Skeletal muscle tissue (tissue), 4 donors: ENCODE measurements around the gene KTI12. TPM values are rescaled to one million over a fixed set of nuclear protein-coding genes. Genes with fewer than 3 reads are reported as not detected.
A peak's percentile ranks its signal among the peaks of the same experiment; 100 is the strongest.
"Not testable (repeated sequence)": the region's sequence is repeated elsewhere in the genome, so short reads cannot be mapped to it uniquely, and the experiment has no call there.

Experiments used
- H3K27ac ChIP-seq: one replicate; pipeline ENCODE4 v1.7.0; 2013; ENCODE audit warnings: mild to moderate bottlenecking, low read depth, low read length, inconsistent platforms
- H3K27me3 ChIP-seq, 3 donors: one replicate each; pipeline ENCODE4 v1.7.0; 2013; ENCODE audit warnings: low read length in 3 of 3; ENCODE audit not compliant: control insufficient read depth in 3 of 3, insufficient read depth in 3 of 3
- H3K36me3 ChIP-seq, 3 donors: one replicate each; pipeline ENCODE4 v1.7.0; 2013; ENCODE audit warnings: low read length in 3 of 3; ENCODE audit not compliant: control insufficient read depth in 3 of 3, insufficient read depth in 3 of 3
- H3K4me1 ChIP-seq, 3 donors: one replicate each; pipeline ENCODE4 v1.7.0; 2013; ENCODE audit warnings: low read length in 3 of 3, mild to moderate bottlenecking in 3 of 3; ENCODE audit not compliant: control insufficient read depth in 3 of 3, insufficient read depth in 3 of 3
- H3K4me3 ChIP-seq, 3 donors: one replicate each; pipeline ENCODE4 v1.7.0; 2013; ENCODE audit warnings: low read length in 3 of 3
- H3K9ac ChIP-seq, 3 donors: one replicate each; pipeline ENCODE4 v1.7.0; 2013; ENCODE audit warnings: low read length in 3 of 3, mild to moderate bottlenecking in 3 of 3, moderate library complexity in 2 of 3, low read depth in 1 of 3
- H3K9me3 ChIP-seq, 3 donors: one replicate each; pipeline ENCODE4 v1.7.0; 2013; ENCODE audit warnings: low read length in 3 of 3; ENCODE audit not compliant: control insufficient read depth in 3 of 3
- total RNA-seq: library from RNA; depleted of rRNA; stranded (reverse); fragments of >200 nt; gene quantifications from one replicate; pipeline ENCODE4 v1.2.3, GENCODE V29; 2014
- donor health status: Osteomylitis.

The KTI12 gene
- total RNA-seq = 5.7 TPM

- peaks cover 16 to 26% (median 17%) of the 10 kb centered on the region in 3 donors for H3K4me1 ChIP-seq
- H3K36me3 ChIP-seq = peaks cover 0 to 3% (median 0%) of the 10 kb centered on the region in 3 donors
- no peaks in the 10 kb centered on the region for H3K9me3 ChIP-seq
- H3K27ac ChIP-seq = peak within 1 kb of the TSS; percentile 88
- H3K4me3 ChIP-seq = peak within 1 kb of the TSS; percentile 95 to 100 (median 98)
- peak within 1 kb of the TSS; percentile 77 to 94 (median 90) for H3K9ac ChIP-seq
- no peaks in the 10 kb centered on the region for H3K27me3 ChIP-seq
Measured at GRCh38 chr1:52033190-52034049, at the start of gene KTI12. Gene KTI12 (minus strand): TSS chr1:52033810. CDS start chr1:52033761, 49 bp downstream.

GRCh38 chr1:52080014-52080415, 46.4 kb upstream of the KTI12 start:
- no peak overlapping the region for H3K27ac ChIP-seq
- no peak overlapping the region for H3K9ac ChIP-seq
- no peaks in the 10 kb centered on the region for H3K9me3 ChIP-seq
- H3K36me3 ChIP-seq = peaks cover 0 to 10% (median 6%) of the 10 kb centered on the region in 3 donors
- H3K27me3 ChIP-seq = no peaks in the 10 kb centered on the region
- no peak overlapping the region for H3K4me3 ChIP-seq
- peaks cover 0 to 9% (median 0%) of the 10 kb centered on the region in 3 donors for H3K4me1 ChIP-seq

GRCh38 chr1:52077277-52077676, 43.7 kb upstream of the KTI12 start:
- H3K4me3 ChIP-seq, H3K27me3 ChIP-seq, H3K27ac ChIP-seq, H3K9me3 ChIP-seq, H3K4me1 ChIP-seq, H3K36me3 ChIP-seq, H3K9ac ChIP-seq: not testable (repeated sequence)

- Histone ChIP-seq H3K36me3 (peaks cover 0 to 12% (median under 1%) of the 10 kb centered on the region in 3 donors), H3K9ac (no peak overlapping the region), H3K4me3 (no peak overlapping the region), H3K27ac (no peak overlapping the region), H3K27me3 (no peaks in the 10 kb centered on the region), H3K4me1 (peaks cover 0 to 8% (median 0%) of the 10 kb centered on the region in 3 donors), H3K9me3 (no peaks in the 10 kb centered on the region)
Measured at GRCh38 chr1:52072291-52072690, 38.7 kb upstream of the KTI12 start.

- H3K27ac ChIP-seq = no peak overlapping the region
- no peak overlapping the region for H3K4me3 ChIP-seq
- H3K27me3 ChIP-seq = no peaks in the 10 kb centered on the region
- peaks cover 5 to 21% (median 12%) of the 10 kb centered on the region in 3 donors for H3K36me3 ChIP-seq
- H3K4me1 ChIP-seq = no peaks in the 10 kb centered on the region
- H3K9me3 ChIP-seq = no peaks in the 10 kb centered on the region
- H3K9ac ChIP-seq = no peak overlapping the region
Measured at GRCh38 chr1:52070704-52071103, 37.1 kb upstream of the KTI12 start.

- Histone ChIP-seq H3K9ac (no peak overlapping the region), H3K9me3 (no peaks in the 10 kb centered on the region), H3K36me3 (peaks cover 18 to 51% (median 41%) of the 10 kb centered on the region in 3 donors), H3K27ac (no peak overlapping the region), H3K27me3 (no peaks in the 10 kb centered on the region), H3K4me3 (no peak overlapping the region), H3K4me1 (peaks cover 0 to 4% (median 3%) of the 10 kb centered on the region in 3 donors)
Measured at GRCh38 chr1:52063192-52063591, 29.6 kb upstream of the KTI12 start.

- H3K27me3 ChIP-seq = no peaks in the 10 kb centered on the region
- H3K36me3 ChIP-seq = peaks cover 13 to 41% (median 28%) of the 10 kb centered on the region in 3 donors
- no peak overlapping the region for H3K27ac ChIP-seq
- H3K4me3 ChIP-seq = no peak overlapping the region
- no peaks in the 10 kb centered on the region for H3K9me3 ChIP-seq
- H3K9ac ChIP-seq = no peak overlapping the region
- peaks cover 7 to 22% (median 20%) of the 10 kb centered on the region in 3 donors for H3K4me1 ChIP-seq
Measured at GRCh38 chr1:52060822-52061221, 27.2 kb upstream of the KTI12 start.

- H3K36me3 ChIP-seq = peaks cover 13 to 33% (median 21%) of the 10 kb centered on the region in 3 donors
Measured at GRCh38 chr1:52059888-52060287, 26.3 kb upstream of the KTI12 start.

GRCh38 chr1:52059321-52059720, 25.7 kb upstream of the KTI12 start:
- no peak overlapping the region for H3K27ac ChIP-seq

More at GRCh38 chr1:52059888-52060287, 26.3 kb upstream of the KTI12 start:
- Histone ChIP-seq H3K27me3 (no peaks in the 10 kb centered on the region), H3K27ac (no peak overlapping the region), H3K4me1 (peaks cover 12 to 30% (median 25%) of the 10 kb centered on the region in 3 donors), H3K4me3 (no peak overlapping the region), H3K9me3 (no peaks in the 10 kb centered on the region), H3K9ac (no peak overlapping the region)

GRCh38 chr1:52057876-52058415, 24.3 kb upstream of the KTI12 start:
- Histone ChIP-seq H3K9me3 (no peaks in the 10 kb centered on the region), H3K9ac (no peak overlapping the region), H3K4me3 (peak overlapping the region in 1 of 3 donors; percentile 99), H3K36me3 (peaks cover 13 to 18% (median 17%) of the 10 kb centered on the region in 3 donors), H3K4me1 (peaks cover 17 to 43% (median 38%) of the 10 kb centered on the region in 3 donors), H3K27ac (no peak overlapping the region), H3K27me3 (no peaks in the 10 kb centered on the region)

More at GRCh38 chr1:52059321-52059720, 25.7 kb upstream of the KTI12 start:
- H3K27me3 ChIP-seq = no peaks in the 10 kb centered on the region
- H3K4me1 ChIP-seq = peaks cover 15 to 35% (median 30%) of the 10 kb centered on the region in 3 donors
- H3K36me3 ChIP-seq = peaks cover 13 to 29% (median 18%) of the 10 kb centered on the region in 3 donors
- H3K4me3 ChIP-seq = no peak overlapping the region
- H3K9ac ChIP-seq = no peak overlapping the region
- no peaks in the 10 kb centered on the region for H3K9me3 ChIP-seq
